Heart left ventricle (tissue), 13 donors: Measurements from ENCODE around the gene CTU1.

Experiments used
- POLR2A ChIP-seq, 2 donors: fragments of 450-650 bp; IDR thresholded peaks; one replicate each; pipeline ENCODE4 v1.6.1; 2017; ENCODE audit warnings: antibody characterized with exemption in 2 of 2, mild to moderate bottlenecking in 2 of 2, moderate library complexity in 2 of 2
- TF ChIP-seq, protein P1 (sequence below), 12 donors: fragments of 200-600 bp; sonication (generic) in 4 of 12; IDR thresholded peaks; one replicate each; pipeline versions ENCODE4 v1.5.0 to v1.8.0; 2018 to 2022; ENCODE audit warnings: antibody characterized with exemption in 12 of 12, mild to moderate bottlenecking in 5 of 12
- donor health status: ischemic (EF 13 %, LVEDD 7.1; RV severe dilation, severe dysfunction).
- donor health status: DM: no; HTN: yes; CAD: no.
- donor health status: DM: no; HTN: no; CAD: no.
- donor health status: ischemic (EF 25% LVEDD 6.9; RV normal size, moderate dysfunction).
- donor health status: ischemic (EF 25% LVEDD 5.7; RV mildly dilated, moderate dysfunction).
- donor health status: ischemic (EF 35%, LVEDD 5.7; RV mildly dilated, moderate dysfunction).
- donor health status: nonischemic (EF 11% LVEDD 7.7; RV severe dilation, severe dysfunction).
- donor health status: DM: yes; HTN: yes; CAD: no.
- donor health status: PGD.
- donor health status: ischemic (EF 29% LVEDD 5.4; RV normal size, mild dysfunction).
- donor health status: nonischemic (EF 23%, LVEDD 6.1; RV moderate dilation, normal function).

DNA sequence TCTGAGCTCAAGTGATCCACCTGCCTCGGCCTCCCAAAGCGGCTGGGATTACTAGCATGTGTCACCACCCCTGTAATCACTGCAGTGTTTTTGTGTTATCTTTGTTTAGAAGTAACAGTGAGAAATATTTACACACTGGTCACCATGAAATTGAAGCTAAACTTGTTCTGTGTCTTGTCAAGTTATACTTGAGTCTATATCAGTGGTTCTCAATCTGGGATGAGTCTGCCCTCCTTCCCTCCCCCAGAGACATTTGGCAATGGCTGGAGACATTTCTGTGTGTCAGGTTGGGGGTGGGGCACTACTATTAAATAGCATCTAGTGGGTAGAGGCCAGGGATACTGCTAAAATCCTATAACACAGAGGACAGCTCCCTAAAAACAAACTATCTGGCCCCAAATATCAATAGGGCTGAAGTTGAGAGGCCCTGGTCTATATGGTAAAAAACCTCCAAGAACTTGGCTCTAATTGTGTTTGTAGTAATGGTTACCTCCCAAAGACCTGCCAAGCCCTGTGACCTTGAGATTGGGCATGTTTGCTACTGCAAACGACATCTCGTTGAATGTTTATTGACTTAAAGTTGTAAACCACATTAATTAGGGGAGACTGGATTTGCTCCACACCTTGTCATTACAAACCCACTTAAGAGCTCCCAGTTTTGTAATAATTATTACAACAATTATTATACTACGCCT is 6.9 kb downstream of the CTU1 start:
- TF ChIP-seq, protein P1, sequence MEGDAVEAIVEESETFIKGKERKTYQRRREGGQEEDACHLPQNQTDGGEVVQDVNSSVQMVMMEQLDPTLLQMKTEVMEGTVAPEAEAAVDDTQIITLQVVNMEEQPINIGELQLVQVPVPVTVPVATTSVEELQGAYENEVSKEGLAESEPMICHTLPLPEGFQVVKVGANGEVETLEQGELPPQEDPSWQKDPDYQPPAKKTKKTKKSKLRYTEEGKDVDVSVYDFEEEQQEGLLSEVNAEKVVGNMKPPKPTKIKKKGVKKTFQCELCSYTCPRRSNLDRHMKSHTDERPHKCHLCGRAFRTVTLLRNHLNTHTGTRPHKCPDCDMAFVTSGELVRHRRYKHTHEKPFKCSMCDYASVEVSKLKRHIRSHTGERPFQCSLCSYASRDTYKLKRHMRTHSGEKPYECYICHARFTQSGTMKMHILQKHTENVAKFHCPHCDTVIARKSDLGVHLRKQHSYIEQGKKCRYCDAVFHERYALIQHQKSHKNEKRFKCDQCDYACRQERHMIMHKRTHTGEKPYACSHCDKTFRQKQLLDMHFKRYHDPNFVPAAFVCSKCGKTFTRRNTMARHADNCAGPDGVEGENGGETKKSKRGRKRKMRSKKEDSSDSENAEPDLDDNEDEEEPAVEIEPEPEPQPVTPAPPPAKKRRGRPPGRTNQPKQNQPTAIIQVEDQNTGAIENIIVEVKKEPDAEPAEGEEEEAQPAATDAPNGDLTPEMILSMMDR (IDR thresholded peaks at IDR 0.05): no peak
- no peak for TF ChIP-seq POLR2A (IDR thresholded peaks at IDR 0.05)
